DOHH2 (cell line): ENCODE data around the gene CACNG5.

Experiments used
- H3F3A ChIP-seq: fragments of 200-600 bp; sonication (generic), shearing (Covaris generic); 2 replicates; pipeline ENCODE4 v1.6.0; 2016; ENCODE audit warnings: antibody characterized with exemption, mild to moderate bottlenecking; ENCODE audit not compliant: control insufficient read depth, insufficient read depth
- H3K27ac ChIP-seq: fragments of 200-600 bp; sonication (generic); 2 replicates; pipeline ENCODE4 v1.5.1; 2014; ENCODE audit warnings: low read depth, mild to moderate bottlenecking, low read length, moderate library complexity
- H3K27me3 ChIP-seq: fragments of 200-600 bp; sonication (generic); 2 replicates; pipeline ENCODE4 v1.6.1; 2014; ENCODE audit warnings: mild to moderate bottlenecking, low read length, mixed read lengths; ENCODE audit not compliant: control insufficient read depth
- H3K36me3 ChIP-seq: fragments of 200-600 bp; sonication (generic); 2 replicates; pipeline ENCODE4 v1.6.1; 2014; ENCODE audit warnings: mild to moderate bottlenecking, low read length, moderate library complexity, mixed read lengths; ENCODE audit not compliant: control insufficient read depth
- H3K4me1 ChIP-seq: fragments of 200-600 bp; sonication (generic); 2 replicates; pipeline ENCODE4 v1.6.1; 2014; ENCODE audit warnings: mild to moderate bottlenecking, low read length, mixed read lengths; ENCODE audit not compliant: control insufficient read depth
- H3K4me2 ChIP-seq: fragments of 200-600 bp; sonication (generic); 2 replicates; pipeline ENCODE4 v1.6.0; 2014; ENCODE audit warnings: mild to moderate bottlenecking, low read length, moderate library complexity
- H3K4me3 ChIP-seq: fragments of 200-600 bp; sonication (generic); 2 replicates; pipeline ENCODE4 v1.5.1; 2014; ENCODE audit warnings: mild to moderate bottlenecking, low read length, mixed read lengths
- H3K79me2 ChIP-seq: fragments of 200-600 bp; sonication (generic); 2 replicates; pipeline ENCODE4 v1.6.1; 2014; ENCODE audit warnings: mild to moderate bottlenecking, low read length, mixed read lengths; ENCODE audit not compliant: control insufficient read depth
- H3K9me2 ChIP-seq: fragments of 200-600 bp; sonication (generic); replicated peaks from 2 replicates; pipeline ENCODE4 v1.6.1; 2014; ENCODE audit warnings: mild to moderate bottlenecking, low read length, mixed read lengths; ENCODE audit not compliant: control insufficient read depth
- H3K9me3 ChIP-seq: fragments of 200-600 bp; sonication (generic); 2 replicates; pipeline ENCODE4 v1.6.1; 2014; ENCODE audit warnings: antibody characterized with exemption, low read length, mixed read lengths; ENCODE audit not compliant: control insufficient read depth, insufficient read depth
- H4K20me1 ChIP-seq: fragments of 200-600 bp; sonication (generic); 2 replicates; pipeline ENCODE4 v1.6.0; 2014; ENCODE audit warnings: low read depth, mild to moderate bottlenecking, antibody characterized with exemption, low read length, moderate library complexity; ENCODE audit not compliant: control insufficient read depth, insufficient read depth
- CTCF ChIP-seq: fragments of 200-600 bp; sonication (generic); IDR thresholded peaks from one replicate; pipeline ENCODE4 v1.5.1; 2014; ENCODE audit warnings: antibody characterized with exemption, mild to moderate bottlenecking, low read depth, low read length; ENCODE audit not compliant: poor library complexity, severe bottlenecking
- EZH2phosphoT487 ChIP-seq: fragments of 200-600 bp; sonication (generic); IDR thresholded peaks from 2 replicates; pipeline ENCODE4 v1.6.1; 2017; ENCODE audit warnings: borderline replicate concordance, mild to moderate bottlenecking, antibody characterized with exemption, low read length, moderate library complexity, mixed read lengths

CACNG5 gene

GRCh38 chr17:66859353-66859752, 24.4 kb downstream of the CACNG5 start:
- H3K9me3 ChIP-seq = no peaks in the 10 kb centered on the region
- no peaks in the 10 kb centered on the region for H3K9me2 ChIP-seq
- no peak overlapping the region for H3K27ac ChIP-seq
- no peaks in the 10 kb centered on the region for H4K20me1 ChIP-seq
- no peaks in the 10 kb centered on the region for H3F3A ChIP-seq
- no peaks in the 10 kb centered on the region for H3K79me2 ChIP-seq
- H3K4me1 ChIP-seq = no peaks in the 10 kb centered on the region
- H3K36me3 ChIP-seq = no peaks in the 10 kb centered on the region
- TF ChIP-seq CTCF (no peak), EZH2phosphoT487 (no peak)
- no peak overlapping the region for H3K4me3 ChIP-seq
- H3K4me2 ChIP-seq = no peak overlapping the region
- H3K27me3 ChIP-seq = peaks cover 9% of the 10 kb centered on the region

- no peak overlapping the region for H3K4me3 ChIP-seq
- no peaks in the 10 kb centered on the region for H3K9me3 ChIP-seq
- no peaks in the 10 kb centered on the region for H3K79me2 ChIP-seq
- H4K20me1 ChIP-seq = no peaks in the 10 kb centered on the region
- no peaks in the 10 kb centered on the region for H3F3A ChIP-seq
- no peaks in the 10 kb centered on the region for H3K9me2 ChIP-seq
- TF ChIP-seq CTCF (no peak), EZH2phosphoT487 (no peak)
- no peaks in the 10 kb centered on the region for H3K36me3 ChIP-seq
- no peak overlapping the region for H3K27ac ChIP-seq
- H3K27me3 ChIP-seq = peaks cover 9% of the 10 kb centered on the region
- H3K4me1 ChIP-seq = no peaks in the 10 kb centered on the region
- no peak overlapping the region for H3K4me2 ChIP-seq
These were observed 25.3 kb downstream of the CACNG5 start for GRCh38 chr17:66860204-66860603.

GRCh38 chr17:66863820-66864219, 28.9 kb downstream of the CACNG5 start:
- H3K79me2 ChIP-seq = no peaks in the 10 kb centered on the region
- H3F3A ChIP-seq = no peaks in the 10 kb centered on the region
- no peak overlapping the region for H3K4me2 ChIP-seq
- no peak for TF ChIP-seq EZH2phosphoT487
- no peak for TF ChIP-seq CTCF
- H3K27ac ChIP-seq = no peak overlapping the region
- no peaks in the 10 kb centered on the region for H3K4me1 ChIP-seq
- no peaks in the 10 kb centered on the region for H4K20me1 ChIP-seq
- H3K36me3 ChIP-seq = no peaks in the 10 kb centered on the region
- H3K4me3 ChIP-seq = no peak overlapping the region
- no peaks in the 10 kb centered on the region for H3K9me2 ChIP-seq
- H3K9me3 ChIP-seq = no peaks in the 10 kb centered on the region
- H3K27me3 ChIP-seq = peaks cover 9% of the 10 kb centered on the region

GRCh38 chr17:66865151-66865550, 30.2 kb downstream of the CACNG5 start:
- Histone ChIP-seq H3K27ac (no peak overlapping the region), H3K9me3 (no peaks in the 10 kb centered on the region), H4K20me1 (no peaks in the 10 kb centered on the region), H3K36me3 (no peaks in the 10 kb centered on the region), H3K4me1 (no peaks in the 10 kb centered on the region), H3F3A (no peaks in the 10 kb centered on the region), H3K4me2 (no peak overlapping the region), H3K4me3 (no peak overlapping the region), H3K79me2 (no peaks in the 10 kb centered on the region), H3K27me3 (peaks cover 4% of the 10 kb centered on the region; the same call in 1 of the 2 replicates), H3K9me2 (no peaks in the 10 kb centered on the region)
- no peak for TF ChIP-seq EZH2phosphoT487
- no peak for TF ChIP-seq CTCF
